Measurements from ENCODE around the gene ATP6V1F. TPM values are rescaled to one million over a fixed set of nuclear protein-coding genes. Genes with fewer than 3 reads are reported as not detected.
A peak's percentile ranks its signal among the peaks of the same experiment; 100 is the strongest.

The ATP6V1F gene
- total RNA-seq, 1 donor from 2014 or later, result 119 TPM

GRCh38 chr7:128876586-128876977, 13.9 kb downstream of the ATP6V1F start:
- intact Hi-C loops (cut with DNase I), result no loop called here
- no peak for ATAC-seq (ENCODE audit: poor library complexity)
- DNase-seq, result peak; percentile 26

DNA sequence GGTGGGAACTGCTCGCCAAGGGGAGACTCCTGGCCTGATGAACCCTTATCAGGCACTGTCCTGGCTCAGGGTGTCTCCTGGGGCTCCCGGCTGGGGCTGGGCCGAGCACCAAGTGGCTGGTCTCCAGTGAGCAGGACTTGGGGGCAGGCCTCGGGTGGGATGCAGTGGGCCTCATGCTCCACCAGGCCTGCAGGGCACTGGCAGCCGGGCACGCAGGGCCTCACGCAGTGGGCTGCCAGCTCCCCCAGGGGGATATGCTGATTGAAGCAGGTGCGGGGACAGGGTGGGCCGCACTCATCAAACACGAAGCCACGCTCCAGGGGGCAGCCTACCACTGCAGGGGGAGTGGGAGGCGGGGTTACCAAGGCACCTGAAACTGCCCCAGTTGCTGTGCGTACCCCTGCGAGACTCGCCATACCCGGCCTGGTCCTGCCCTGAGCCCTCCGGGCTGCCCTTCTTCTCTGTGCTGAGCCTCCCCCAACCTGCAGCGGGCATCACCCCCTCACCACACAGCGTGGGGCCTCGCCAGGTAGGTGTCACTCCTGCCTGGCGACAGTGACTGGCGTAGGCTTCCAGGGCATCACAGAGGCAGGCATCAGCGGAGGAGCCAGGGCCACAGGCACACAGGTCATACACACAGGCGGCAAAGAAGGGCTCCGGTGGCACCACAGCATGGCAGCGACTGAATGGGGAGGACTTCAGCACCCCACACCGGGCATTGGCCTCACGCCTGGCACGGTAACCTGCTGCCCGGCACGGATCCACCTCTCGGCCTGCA, 14.5 kb downstream of the ATP6V1F start:
- ATAC-seq (ENCODE audit: poor library complexity) (no peak), DNase-seq (peak; percentile 36)
- intact Hi-C loops (cut with DNase I), result no loop called here

DNA sequence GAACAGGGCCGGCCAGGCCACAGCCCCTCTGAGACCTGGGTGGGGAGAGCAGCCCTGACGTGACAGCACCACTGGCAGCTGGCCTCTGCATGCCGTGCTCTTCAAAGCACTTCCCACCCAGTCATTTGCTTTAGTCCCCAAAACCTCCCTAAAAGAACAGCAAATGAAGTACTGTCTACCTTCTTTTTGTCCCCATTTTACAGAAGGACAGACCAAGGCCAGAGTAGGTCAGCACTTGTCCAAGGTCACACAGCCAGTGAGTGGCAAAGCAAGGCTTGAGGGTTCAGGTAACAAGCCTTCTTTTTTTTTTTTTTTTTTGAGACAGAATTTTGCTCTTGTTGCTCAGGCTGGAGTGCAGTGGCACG, 15.1 kb downstream of the ATP6V1F start:
- DNase-seq (no peak), ATAC-seq (ENCODE audit: poor library complexity) (no peak)
- intact Hi-C loops (cut with DNase I), result no loop called here

DNA sequence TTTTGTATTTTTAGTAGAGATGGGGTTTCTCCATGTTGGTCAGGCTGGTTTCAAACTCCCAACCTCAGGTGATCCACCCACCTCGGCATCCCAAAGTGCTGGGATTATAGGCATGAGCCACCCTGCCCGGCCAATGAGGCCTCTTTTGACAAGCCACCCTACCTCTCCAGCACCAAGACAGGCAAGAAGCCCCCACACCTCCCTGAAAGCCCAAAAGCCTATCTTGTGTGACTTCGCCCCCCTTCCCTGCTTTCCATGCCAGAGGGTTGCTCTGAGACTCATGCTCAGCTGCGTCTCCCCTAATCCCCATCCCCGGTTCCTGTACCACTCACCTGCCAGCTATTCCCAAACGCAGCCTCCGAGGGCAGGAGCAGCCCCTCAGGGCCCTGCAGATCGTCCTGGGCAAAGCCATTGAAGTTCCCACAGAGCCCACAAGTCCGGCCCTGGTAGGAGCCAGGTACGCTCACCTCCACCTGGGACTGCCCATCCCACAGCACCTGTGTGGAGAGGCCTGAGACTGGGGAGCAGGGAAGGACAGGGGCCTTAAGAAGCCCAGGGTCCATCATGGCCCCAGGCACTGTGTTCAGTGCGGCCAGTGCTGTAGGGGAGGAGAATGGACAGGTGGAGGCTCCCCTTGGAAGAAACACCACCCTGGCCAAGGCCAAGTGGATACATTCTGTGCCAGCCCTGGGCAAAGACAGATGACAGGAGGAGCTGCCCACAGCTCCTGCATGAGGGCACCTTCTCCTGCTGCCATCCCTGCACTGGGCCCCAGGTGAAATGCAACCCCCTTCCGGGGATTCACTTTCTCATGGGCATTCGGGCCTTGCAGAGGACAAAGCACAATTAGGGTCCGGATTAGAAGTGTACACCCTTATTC, 15.8 kb downstream of the ATP6V1F start:
- intact Hi-C loops (cut with DNase I), result no loop called here
- ATAC-seq (ENCODE audit: poor library complexity) (no peak), DNase-seq (peak; percentile 13)

- DNase-seq, result peak; percentile 30
- ATAC-seq (ENCODE audit: poor library complexity), result no peak
- intact Hi-C loops (cut with DNase I), result no loop called here
Observed at GRCh38 chr7:128879461-128879938, 16.8 kb downstream of the ATP6V1F start.

DNA sequence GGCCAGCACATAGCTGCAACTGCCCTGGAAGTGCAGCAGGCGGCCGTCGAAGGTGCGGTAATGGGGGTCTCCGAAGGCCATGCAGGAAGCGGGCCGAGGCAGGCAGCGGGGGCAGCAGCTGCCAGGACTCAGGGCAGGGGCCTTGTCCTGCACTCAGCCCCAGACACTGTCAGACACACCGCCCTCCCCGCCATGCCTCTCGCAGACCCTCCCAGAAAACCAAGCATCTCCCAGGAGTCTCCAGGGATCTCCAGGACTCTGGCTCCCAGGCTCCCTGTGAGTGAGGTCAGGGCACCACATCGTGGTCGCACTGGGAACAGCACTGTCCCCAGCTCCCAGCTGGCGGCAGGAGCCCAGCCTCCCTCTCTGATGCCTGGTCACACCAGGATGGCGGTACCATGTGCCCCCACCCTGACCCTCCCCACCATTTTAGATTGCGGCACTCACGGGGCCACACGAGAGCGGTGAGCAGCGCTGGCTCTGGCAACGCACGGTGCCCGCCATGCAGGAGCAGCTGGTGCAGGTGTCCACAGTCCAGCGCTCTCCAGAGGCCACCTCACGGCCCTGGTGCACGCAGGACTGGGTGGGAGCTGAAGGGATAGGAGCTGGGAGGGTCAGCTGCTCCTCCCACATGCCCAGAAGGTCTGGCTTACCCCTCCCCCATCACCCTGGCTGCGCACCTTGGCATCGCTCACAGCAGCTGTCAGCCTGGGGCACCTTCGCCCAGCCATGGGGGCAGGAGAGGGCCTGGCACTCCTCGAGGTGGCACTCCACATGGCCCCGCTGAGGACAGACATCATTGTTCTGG, 17.5 kb downstream of the ATP6V1F start:
- DNase-seq (peak; percentile 79), ATAC-seq (ENCODE audit: poor library complexity) (peak; percentile 89)
- intact Hi-C loops (cut with DNase I), result loop anchor here (5.0 to 10.0 kb wide), 2 partner anchors 273 to 405 kb away; partner anchors contain the start of gene METTL2B

DNA sequence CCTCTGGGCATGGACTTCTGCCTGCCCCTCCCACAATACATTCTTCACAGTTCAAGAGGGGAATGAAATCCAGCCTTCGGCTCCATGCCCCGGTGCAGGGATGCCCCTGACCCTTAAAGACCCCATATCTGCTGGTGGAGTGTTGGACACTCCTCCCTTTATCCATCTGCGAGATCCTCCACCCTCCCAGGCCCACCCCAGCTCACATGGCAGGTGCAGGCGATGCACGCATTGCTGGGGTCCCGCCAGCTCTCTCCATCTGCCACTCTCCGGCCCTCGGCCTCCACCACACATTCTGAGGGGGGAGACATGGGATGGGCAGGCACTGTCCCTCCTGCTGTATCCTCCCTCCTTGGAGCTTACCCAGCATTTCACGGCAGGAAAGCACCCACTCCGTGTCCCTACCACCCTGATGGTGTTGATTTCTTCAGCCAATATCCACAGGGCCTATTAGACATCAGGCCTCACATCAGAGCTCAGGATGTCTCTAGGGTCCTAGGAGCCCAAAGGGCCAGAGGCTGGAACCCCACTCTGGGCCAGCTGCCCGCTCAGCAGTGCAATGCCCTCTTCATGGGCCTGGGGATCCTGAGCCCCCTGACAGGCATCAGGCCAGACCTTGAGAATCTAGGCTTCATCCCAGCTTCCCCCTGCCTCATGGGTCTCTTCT, 18.3 kb downstream of the ATP6V1F start:
- intact Hi-C loops (cut with DNase I), result loop anchor here (5.0 to 10.0 kb wide), 2 partner anchors 274 to 406 kb away; partner anchors contain the start of gene METTL2B
- no peak for ATAC-seq (ENCODE audit: poor library complexity)
- peak; percentile 37 for DNase-seq

DNA sequence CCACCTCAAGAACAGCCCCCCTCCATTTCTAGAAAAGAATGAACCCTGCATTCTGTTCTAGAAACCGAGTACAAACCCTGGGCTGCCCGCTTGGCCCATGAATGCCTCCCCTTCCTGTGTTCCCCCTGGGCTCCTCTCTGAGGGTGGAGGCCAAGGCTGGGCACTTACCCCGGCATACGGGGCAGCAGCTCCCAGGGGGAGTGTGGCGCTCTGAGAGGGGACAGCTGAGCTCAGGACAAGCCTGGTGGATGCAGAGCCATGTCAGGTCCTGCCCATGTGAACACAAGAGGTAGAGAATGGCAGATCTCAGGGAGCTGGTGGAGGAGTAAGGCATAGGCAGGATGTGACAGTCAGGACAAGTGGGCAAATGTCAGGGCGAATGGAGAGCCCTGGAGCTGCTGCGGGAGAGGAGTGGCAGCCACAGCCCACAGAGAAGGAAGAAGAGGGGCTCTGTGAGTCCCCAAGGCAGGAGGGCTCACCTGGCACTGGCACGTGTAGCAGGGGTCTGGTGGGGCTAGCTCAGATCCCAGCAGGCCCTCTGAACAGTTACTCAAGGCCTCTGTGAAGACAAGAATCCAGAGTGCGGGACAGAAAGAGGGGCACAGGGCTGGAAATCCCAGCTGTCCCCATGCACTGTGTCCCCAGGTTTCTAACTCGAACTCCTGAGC, 18.9 kb downstream of the ATP6V1F start:
- no peak for ATAC-seq (ENCODE audit: poor library complexity)
- peak; percentile 21 for DNase-seq
- intact Hi-C loops (cut with DNase I), result loop anchor here (5.0 to 10.0 kb wide), 2 partner anchors 274 to 407 kb away; partner anchors contain the start of gene METTL2B

- ATAC-seq (ENCODE audit: poor library complexity), result no peak
- DNase-seq, result peak; percentile 6
- intact Hi-C loops (cut with DNase I), result loop anchor here (5.0 to 10.0 kb wide), 2 partner anchors 275 to 407 kb away; partner anchors contain the start of gene METTL2B
Observed at GRCh38 chr7:128882134-128882533, 19.5 kb downstream of the ATP6V1F start.

GRCh38 chr7:128883622-128884448, 21.2 kb downstream of the ATP6V1F start:
- DNase-seq (peak; percentile 90), ATAC-seq (ENCODE audit: poor library complexity) (peak; percentile 77)
- intact Hi-C loops (cut with DNase I), result loop anchor here (5.0 to 10.0 kb wide), 2 partner anchors 277 to 409 kb away; partner anchors contain the start of gene METTL2B

DNA sequence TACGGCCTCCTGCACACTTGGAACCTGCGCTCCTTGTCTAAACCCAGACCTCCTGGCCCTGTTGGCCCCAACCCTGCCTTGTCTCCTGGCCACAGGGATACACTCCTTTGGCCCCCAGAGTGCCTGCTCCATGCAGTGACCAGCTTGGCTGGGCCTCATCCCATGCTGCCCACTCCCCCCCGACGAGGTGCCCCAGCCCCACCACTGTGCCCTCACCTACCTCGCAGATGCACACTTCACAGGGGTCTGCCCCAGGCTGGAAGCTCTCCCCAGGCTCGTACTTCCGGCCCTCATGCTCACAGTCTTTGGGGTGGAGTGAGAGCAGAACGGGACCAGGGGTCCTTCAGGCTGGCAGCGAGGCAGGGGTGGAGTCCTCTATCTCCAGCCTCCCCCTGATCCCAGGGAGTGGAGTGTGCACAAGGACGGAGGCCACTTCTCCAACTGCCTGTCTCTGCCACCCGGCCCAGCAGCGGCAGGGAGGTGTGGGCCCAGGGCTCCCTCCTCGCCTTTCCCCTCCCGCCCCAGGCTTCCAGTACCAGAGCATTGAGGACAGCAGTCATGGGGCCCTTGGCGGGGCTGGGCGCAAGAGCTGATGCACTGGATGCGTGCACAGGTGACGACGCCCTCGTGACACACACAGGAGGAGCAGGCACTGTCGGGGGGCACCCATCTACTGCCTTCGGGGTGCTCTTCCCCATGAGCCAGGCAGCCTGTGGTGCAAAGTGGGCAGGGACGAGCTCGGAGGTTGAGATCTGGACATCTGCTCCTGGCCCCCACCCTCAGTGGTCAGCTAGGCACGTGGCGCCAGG, 22.1 kb downstream of the ATP6V1F start:
- intact Hi-C loops (cut with DNase I), result loop anchor here (5.0 to 10.0 kb wide), 2 partner anchors 277 to 410 kb away; partner anchors contain the start of gene METTL2B
- peak; percentile 37 for DNase-seq
- ATAC-seq (ENCODE audit: poor library complexity), result no peak

- ATAC-seq (ENCODE audit: poor library complexity) (no peak), DNase-seq (no peak)
- intact Hi-C loops (cut with DNase I), result loop anchor here (10.0 kb wide), 1 partner anchor 411 kb away; the partner anchor contains the start of gene METTL2B
Observed at GRCh38 chr7:128885370-128886187, 22.9 kb downstream of the ATP6V1F start.

GRCh38 chr7:128886391-128887168, 23.9 kb downstream of the ATP6V1F start:
- peak; percentile 34 for DNase-seq
- ATAC-seq (ENCODE audit: poor library complexity), result no peak
- intact Hi-C loops (cut with DNase I), result loop anchor here (10.0 kb wide), 1 partner anchor 412 kb away; the partner anchor contains the start of gene METTL2B

Measured in Right ventricle myocardium superior (tissue), 1 donor.